Measurements from ENCODE around the gene SPDL1.

The SPDL1 gene

GRCh38 chr5:169545762-169546161 is 37.8 kb upstream of the SPDL1 start:
- TF ChIP-seq, protein P1, sequence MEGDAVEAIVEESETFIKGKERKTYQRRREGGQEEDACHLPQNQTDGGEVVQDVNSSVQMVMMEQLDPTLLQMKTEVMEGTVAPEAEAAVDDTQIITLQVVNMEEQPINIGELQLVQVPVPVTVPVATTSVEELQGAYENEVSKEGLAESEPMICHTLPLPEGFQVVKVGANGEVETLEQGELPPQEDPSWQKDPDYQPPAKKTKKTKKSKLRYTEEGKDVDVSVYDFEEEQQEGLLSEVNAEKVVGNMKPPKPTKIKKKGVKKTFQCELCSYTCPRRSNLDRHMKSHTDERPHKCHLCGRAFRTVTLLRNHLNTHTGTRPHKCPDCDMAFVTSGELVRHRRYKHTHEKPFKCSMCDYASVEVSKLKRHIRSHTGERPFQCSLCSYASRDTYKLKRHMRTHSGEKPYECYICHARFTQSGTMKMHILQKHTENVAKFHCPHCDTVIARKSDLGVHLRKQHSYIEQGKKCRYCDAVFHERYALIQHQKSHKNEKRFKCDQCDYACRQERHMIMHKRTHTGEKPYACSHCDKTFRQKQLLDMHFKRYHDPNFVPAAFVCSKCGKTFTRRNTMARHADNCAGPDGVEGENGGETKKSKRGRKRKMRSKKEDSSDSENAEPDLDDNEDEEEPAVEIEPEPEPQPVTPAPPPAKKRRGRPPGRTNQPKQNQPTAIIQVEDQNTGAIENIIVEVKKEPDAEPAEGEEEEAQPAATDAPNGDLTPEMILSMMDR (IDR thresholded peaks at IDR 0.05; ENCODE audit: insufficient read depth, low read depth, low read length, missing control alignments) = no peak
- peak; percentile 33 for DNase-seq (ENCODE audit: low read depth)
- H3K4me3 ChIP-seq (ENCODE audit: low read depth, low read length) = no peak overlapping the region

DNA sequence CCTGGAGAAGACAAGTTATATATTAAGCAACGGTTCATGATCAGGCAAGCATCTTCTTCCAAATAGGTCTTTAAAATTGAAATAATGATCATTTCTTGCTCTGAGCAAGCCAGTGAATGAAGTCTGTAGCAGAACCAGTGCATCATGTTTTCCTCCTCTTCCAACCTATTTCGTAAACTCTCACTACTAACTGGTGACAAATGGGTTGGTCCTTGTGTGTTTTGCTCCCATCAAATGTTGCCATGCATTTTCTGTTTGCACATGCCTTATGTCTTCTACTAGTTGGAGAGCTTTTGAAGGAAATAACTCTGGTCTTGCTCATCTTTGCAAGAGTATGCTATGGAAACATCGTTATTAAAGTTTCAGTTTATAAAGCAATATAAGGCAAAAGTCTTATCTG is 37.2 kb upstream of the SPDL1 start:
- DNase-seq (ENCODE audit: low read depth) = no peak
- TF ChIP-seq, protein P1 (IDR thresholded peaks at IDR 0.05; ENCODE audit: insufficient read depth, low read depth, low read length, missing control alignments) = no peak
- H3K4me3 ChIP-seq (ENCODE audit: low read depth, low read length) = no peak overlapping the region

- DNase-seq (ENCODE audit: low read depth) = no peak
- TF ChIP-seq, protein P1 (IDR thresholded peaks at IDR 0.05; ENCODE audit: insufficient read depth, low read depth, low read length, missing control alignments) = no peak
Observed at GRCh38 chr5:169547508-169547907, 36.1 kb upstream of the SPDL1 start.

DNA sequence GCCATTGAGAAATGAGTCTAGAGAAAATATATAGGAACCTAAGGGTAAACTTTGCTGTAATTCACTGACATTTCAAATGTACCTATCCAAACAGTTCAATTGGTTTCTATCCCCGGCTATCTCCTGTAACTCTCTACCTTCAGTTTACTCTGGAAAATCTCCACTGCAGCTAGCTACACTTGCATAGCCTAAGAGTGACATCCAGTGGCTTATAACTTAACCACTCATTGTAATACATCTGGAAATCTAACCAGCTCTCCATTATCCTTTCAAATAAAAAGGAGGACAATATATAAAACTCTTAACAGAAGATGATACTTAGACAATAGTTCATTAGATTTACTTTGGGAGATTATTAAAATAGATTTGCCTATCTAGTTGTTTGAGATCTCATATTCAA is 35.3 kb upstream of the SPDL1 start:
- TF ChIP-seq, protein P1 (IDR thresholded peaks at IDR 0.05; ENCODE audit: insufficient read depth, low read depth, low read length, missing control alignments) = no peak
- no peak overlapping the region for H3K4me3 ChIP-seq (ENCODE audit: low read depth, low read length)
- peak; percentile 3 for DNase-seq (ENCODE audit: low read depth)

More at GRCh38 chr5:169547508-169547907, 36.1 kb upstream of the SPDL1 start:
- H3K4me3 ChIP-seq (ENCODE audit: low read depth, low read length) = no peak overlapping the region

- TF ChIP-seq, protein P1 (IDR thresholded peaks at IDR 0.05; ENCODE audit: insufficient read depth, low read depth, low read length, missing control alignments) = no peak
- no peak overlapping the region for H3K4me3 ChIP-seq (ENCODE audit: low read depth, low read length)
- no peak for DNase-seq (ENCODE audit: low read depth)
Observed at GRCh38 chr5:169549453-169550100, 34.0 kb upstream of the SPDL1 start.

- TF ChIP-seq, protein P1 (IDR thresholded peaks at IDR 0.05; ENCODE audit: insufficient read depth, low read depth, low read length, missing control alignments) = no peak
- no peak overlapping the region for H3K4me3 ChIP-seq (ENCODE audit: low read depth, low read length)
- no peak for DNase-seq (ENCODE audit: low read depth)
Observed at GRCh38 chr5:169550227-169550626, 33.3 kb upstream of the SPDL1 start.

- TF ChIP-seq, protein P1 (IDR thresholded peaks at IDR 0.05; ENCODE audit: insufficient read depth, low read depth, low read length, missing control alignments) = no peak
- no peak overlapping the region for H3K4me3 ChIP-seq (ENCODE audit: low read depth, low read length)
- no peak for DNase-seq (ENCODE audit: low read depth)
Observed at GRCh38 chr5:169551146-169551545, 32.4 kb upstream of the SPDL1 start.
